ENCODE results near the gene LRRK1.

LRRK1 gene

DNA sequence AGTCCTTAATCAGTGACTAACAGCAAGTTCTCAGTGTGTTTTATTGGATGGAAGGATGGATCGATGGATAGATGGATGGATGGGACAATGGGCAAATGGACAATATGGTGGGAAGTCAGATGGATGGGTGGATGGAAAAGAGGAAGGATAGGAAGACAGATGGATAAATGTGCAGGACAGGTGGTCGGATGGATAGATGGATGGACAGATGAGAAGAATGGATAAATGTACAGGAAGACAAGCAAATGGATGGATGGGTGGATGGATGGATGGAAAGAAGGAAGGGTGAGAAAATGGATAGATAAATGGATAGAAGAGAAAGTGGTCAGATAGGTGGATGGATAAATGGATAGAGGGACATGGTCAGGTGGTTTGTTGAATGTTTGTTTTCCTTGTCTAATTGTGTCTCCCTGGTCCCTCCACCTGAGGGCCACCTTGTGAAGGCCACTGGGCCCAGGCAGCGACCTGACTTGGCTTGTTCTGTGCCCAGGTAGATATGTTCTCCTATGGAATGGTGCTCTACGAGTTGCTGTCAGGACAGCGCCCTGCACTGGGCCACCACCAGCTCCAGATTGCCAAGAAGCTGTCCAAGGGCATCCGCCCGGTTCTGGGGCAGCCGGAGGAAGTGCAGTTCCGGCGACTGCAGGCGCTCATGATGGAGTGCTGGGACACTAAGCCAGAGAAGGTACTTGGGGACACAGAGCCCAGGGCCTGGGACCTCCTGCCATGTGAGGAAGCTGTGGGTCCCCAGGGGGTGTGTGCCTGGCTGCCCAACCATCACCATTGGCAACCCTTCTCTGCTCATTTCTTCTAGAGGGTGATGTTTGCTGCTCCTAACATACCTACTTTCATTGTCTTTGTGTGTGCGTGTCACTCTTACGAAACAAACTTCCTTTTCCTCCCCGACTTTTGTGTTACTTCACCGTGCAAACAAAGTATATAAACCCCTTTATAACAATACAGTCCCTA is 137.5 kb downstream of the LRRK1 start:
- no peak for DNase-seq (ENCODE audit: low read depth in 2 of 2)

DNA sequence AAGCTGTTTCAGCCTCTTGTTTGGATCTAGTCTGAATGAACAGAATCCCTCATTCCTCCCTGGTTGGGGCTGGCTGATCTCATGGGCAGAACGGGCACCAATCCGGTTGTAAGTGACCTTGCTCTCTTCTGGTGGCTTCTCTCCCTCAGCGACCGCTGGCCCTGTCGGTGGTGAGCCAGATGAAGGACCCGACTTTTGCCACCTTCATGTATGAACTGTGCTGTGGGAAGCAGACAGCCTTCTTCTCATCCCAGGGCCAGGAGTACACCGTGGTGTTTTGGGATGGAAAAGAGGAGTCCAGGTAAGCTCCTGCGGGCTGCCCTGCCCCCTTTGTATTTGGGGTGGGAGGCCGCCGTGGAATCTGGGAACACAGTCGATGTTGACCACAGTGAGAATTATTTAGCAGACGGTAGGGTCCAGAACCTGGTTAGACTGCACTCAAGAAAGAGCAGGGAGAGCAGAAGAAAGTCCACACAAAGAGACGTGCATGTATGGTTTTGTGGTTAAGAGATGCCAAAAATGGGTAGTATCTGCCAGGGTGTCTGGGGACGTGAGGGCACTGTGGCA is 138.8 kb downstream of the LRRK1 start:
- DNase-seq (ENCODE audit: low read depth in 2 of 2) = no peak

DNA sequence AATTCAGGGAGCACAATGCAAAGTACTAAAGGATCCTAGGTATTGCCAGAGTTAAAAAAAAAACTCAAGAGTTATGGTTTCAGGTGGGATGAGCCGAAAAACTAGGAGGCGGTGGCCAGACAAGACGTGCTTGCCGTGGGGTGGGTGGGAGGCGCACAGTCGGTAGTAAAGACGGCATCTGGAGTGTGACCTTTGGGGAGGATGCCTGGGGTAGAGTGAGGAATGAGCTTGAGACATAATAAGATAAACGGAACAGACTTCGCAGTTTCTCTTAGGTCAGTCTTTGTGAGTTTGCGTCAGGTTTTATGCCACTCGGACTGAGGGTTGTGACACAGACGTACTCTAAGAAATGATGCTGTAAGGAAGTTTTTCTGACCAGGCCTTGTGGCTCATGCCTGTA is 139.6 kb downstream of the LRRK1 start:
- DNase-seq (ENCODE audit: low read depth in 2 of 2) = no peak

DNA sequence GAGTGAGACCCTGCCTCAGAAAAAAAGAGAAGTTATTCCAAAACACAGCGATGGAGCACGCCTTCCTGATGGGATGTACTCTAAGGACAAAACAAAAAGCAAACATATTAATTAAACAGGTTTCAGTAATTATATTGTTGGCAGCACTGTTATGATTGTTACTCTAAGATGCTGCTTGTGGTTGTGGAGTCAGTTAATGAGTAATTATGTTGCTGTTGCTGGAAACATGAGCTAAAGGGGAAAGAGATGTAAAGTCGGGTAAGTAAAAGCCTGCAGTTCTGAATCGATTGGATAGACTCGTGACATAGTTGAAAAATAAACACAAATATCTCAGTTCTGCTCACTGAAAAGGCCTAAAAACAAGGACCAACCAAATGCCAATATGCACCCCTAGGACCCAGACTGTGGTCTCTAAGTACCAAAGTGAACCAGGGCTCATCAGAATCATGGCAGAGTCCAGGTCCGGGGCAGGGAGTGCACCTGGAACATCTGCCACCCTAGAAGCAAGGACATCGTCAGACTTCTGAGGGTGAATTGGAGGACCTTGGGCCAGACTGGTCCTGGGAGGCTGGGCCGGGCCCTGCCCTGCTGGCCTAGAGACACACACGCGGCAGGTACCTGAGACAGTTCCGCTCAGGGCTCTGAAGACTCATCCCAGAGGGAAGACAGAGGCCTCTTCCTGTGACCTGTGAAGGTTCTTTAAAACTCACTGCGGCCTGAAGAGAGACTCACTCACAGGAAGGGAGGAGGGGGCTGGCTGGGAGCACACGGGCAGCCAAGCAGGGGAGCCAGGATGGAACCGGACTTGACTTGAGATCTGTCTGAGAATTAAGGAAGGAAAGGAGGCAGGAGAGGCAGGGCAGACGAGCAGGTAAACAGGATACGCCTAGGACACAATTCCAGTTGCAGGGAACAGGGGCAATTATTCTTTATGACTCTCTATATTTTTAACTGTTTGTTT is 140.5 kb downstream of the LRRK1 start:
- DNase-seq (ENCODE audit: low read depth in 2 of 2) = no peak

DNA sequence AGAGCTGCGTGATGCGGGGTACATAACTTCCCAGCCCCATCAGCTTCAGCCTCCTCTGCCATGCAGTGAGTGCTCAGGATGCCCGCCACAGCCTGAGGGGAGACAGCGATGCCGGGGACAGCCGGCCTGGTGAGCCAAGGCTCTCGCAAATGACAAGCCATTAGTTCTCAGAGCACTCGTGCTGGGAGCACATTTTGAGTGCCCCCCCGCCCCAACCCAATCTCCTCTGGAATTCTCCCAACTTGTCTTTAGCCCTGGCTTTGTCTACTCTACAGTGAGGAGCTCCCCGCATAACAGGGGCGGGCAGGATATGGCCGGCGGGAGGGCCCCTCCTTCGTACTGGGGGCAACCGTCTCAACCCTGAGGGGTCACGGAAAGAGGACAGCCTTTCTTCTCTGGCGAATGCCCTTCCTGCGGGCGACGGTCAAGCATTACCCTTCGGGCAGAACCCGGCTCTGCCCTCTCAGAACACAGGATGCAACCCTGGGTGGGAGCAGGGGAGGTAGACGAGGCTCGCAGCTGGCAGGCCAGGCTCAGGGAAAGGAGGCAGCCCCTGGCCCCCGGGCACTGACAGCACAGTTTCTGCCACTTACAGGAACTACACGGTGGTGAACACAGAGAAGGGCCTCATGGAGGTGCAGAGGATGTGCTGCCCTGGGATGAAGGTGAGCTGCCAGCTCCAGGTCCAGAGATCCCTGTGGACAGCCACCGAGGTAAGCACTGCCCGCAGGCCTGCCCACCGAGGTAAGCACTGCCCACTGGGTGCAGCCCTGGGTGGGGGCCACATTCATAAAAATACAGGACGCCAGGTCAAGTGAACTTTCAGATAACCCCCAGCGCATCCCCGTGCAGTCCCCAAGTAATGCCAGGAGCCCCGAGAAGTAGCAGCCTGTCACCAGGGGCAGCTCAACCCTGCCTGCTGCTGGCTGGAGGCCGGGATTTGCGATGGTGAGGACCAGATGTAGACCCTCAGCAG is 141.7 kb downstream of the LRRK1 start:
- DNase-seq (ENCODE audit: low read depth in 2 of 2) = no peak

DNA sequence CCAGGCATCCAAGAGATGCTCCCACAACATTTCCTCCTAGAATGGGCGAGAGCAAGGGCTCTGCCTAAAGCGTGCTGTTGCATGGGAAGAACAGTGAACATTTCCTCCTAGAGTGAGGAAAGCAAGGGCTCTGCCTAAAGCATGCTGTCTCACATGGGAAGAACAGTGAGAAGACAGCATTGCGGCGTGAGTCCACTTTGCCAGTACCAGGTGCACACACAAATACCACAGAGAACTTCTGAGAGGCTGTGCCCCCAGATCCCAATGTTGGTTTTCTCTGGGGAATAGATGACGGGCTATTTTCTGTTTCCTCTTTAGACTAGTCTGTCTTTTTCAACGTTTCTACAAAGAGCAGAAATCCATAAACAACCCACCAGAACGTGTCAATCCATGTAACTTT is 142.9 kb downstream of the LRRK1 start:
- DNase-seq (ENCODE audit: low read depth in 2 of 2) = no peak

DNA sequence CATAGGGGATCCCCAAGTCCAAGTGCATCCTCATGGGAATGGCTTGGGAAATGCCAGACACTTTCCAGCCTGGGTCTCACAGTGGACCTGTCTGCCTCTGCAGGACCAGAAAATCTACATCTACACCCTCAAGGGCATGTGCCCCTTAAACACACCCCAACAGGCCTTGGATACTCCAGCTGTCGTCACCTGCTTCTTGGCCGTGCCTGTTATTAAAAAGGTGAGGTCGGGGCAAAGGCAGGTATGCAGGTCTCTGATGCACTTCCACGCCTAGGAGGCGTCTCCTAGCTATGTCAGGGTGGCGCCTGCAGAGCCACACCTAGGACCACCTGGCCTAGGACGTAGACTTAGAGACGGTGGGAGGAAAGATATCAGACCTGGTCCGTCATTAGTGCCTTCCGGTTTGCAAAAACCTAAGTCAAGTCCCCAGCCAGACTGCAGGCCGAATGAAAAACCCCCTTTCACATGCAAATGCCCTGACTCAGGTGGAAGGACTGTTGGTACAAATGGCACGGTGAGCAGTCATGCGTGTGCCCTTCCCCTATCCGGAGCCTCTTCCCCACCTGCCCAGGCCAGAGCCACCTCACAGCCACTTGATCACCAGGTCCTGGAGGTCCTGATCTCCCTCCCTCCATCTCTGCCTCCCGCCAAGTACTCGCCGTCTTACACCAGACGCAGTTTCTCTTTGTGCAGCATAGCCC is 143.5 kb downstream of the LRRK1 start:
- no peak for DNase-seq (ENCODE audit: low read depth in 2 of 2)

DNA sequence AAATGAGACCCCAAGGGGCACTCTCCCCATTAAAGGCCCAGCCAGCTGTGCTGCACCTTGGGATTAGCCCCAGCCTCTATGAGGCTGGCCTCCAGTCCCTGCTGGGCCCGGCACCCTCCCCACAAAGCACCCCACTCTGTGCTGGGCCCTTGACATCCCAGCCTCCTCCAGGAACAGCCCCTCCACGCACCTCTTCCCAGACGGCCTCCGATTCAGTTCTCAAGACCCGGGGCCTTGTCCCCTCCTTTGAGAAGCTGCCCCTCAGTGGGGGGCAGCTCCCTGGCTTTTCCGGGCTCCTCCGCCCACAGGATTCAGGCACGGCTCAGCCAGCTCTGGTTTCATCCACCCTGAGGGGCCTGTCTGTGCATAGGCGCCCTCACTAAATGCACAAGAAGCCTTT is 144.1 kb downstream of the LRRK1 start:
- no peak for DNase-seq (ENCODE audit: low read depth in 2 of 2)

DNA sequence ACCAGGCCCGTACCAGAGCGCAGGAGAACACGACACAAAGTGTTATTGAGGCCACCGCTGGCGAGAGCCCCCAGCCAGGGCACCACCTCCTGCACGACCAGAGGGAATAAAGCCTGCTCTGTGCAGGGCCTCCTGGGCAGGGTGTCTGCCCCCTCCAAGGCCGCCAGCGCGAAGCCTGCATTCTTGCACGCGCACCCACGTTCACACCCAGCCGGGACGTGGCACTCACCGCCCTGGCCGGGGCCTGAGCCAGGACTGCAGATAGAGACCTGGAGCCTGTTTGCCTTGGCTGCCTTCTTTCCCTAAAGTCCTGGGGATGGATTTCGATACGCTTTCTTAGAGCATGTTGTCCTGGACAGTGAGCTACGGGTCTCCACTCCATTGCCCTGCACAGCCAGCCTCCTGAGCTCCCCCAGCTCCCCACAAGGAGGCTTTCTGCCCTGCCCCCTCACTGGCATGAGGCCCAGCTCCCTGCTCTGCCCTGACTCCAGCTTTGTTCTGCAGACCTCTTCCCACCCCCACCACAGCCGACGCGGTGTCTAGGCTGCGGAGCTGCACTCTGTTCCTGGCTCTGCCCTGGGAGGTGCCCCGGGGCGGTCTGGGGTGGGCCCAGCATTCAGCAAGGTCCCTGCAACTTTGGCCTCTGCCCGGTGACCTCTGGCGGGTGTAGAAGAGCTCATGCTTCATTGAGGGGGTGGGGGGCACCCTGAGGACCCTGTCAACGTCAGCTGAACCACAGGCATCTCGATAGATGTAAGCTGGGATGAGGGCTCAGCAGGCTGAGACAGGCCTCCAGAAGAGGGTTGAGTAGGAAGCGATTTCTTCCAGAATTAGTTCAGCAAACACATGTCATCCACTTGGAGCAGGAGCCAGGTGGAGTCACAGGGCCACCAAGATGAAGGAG is 145.0 kb downstream of the LRRK1 start:
- DNase-seq (ENCODE audit: low read depth in 2 of 2) = no peak

DNA sequence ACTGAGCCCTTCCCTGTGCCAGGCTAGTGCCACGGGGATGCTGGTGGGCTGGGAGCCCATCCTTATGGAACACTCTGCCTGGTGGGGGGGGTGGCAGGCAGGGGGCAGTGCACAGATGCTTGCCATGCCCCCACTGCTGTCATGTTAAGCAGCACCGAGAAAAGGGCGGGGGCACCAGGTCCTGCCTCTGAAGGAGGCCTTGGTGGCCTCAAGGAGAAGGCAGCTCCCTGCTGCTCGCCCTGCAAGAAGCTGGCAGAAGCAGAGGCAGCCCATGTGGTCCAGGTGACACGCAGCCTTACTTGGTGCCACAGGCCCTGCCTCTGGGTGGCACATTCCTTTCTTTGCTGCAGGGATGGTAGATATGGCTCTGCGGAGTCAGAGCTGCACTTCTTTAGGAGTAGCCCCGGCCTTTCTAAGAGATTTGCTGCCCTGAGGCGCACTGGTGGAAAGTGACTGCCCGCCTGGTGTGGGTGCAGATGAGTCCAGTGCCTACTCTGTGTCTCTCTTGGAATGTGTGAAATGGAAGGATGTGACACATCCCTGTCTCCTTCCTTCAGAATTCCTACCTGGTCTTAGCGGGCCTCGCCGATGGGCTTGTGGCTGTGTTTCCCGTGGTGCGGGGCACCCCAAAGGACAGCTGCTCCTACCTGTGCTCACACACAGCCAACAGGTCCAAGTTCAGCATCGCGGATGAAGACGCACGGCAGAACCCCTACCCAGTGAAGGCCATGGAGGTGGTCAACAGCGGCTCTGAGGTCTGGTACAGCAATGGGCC is 145.8 kb downstream of the LRRK1 start:
- DNase-seq (ENCODE audit: low read depth in 2 of 2) = no peak

DNA sequence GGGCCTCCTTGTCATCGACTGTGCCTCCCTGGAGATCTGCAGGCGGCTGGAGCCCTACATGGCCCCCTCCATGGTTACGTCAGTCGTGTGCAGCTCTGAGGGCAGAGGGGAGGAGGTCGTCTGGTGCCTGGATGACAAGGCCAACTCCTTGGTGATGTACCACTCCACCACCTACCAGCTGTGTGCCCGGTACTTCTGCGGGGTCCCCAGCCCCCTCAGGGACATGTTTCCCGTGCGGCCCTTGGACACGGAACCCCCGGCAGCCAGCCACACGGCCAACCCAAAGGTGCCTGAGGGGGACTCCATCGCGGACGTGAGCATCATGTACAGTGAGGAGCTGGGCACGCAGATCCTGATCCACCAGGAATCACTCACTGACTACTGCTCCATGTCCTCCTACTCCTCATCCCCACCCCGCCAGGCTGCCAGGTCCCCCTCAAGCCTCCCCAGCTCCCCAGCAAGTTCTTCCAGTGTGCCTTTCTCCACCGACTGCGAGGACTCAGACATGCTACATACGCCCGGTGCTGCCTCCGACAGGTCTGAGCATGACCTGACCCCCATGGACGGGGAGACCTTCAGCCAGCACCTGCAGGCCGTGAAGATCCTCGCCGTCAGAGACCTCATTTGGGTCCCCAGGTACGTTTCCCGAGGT is 146.5 kb downstream of the LRRK1 start:
- no peak for DNase-seq (ENCODE audit: low read depth in 2 of 2)

DNA sequence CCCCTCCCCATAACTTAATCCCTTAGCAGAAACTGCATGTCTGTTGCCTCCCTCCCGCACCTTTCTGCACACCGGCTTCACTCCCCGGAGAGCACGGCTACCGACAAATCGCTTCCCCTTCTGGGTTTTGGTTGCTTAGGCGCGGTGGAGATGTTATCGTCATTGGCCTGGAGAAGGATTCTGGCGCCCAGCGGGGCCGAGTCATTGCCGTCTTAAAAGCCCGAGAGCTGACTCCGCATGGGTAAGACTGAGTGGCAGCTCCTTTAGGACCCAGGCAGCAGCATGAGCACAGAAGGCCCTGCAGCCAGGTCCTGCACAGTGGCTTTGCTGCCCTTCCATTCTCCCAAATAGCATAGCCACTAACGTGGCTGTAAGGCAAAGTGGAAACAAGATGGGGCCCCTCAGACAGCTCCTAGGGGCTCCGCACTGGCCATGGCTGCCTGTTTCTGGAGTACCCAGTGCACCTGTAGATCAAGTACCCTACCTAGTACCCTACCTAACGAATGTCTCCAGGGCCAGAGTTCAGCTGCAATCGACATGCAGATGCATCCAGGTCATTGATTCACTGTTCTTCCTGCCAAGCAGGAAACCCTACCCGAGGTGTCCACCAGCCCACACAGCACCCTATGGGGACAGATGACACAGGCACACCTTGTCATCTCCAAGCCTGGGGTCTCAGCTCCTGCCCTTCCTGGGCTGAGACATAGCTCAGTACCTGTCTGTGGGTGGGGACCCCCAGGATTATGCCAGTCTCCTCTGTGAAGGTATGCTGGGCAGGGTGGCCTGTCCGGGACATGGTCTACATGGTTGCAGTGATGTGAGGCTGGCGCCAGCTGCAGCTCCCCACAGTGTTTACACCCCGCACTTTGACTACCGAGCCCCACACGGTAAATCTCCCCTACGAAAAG is 147.6 kb downstream of the LRRK1 start:
- DNase-seq (ENCODE audit: low read depth in 2 of 2) = no peak

DNA sequence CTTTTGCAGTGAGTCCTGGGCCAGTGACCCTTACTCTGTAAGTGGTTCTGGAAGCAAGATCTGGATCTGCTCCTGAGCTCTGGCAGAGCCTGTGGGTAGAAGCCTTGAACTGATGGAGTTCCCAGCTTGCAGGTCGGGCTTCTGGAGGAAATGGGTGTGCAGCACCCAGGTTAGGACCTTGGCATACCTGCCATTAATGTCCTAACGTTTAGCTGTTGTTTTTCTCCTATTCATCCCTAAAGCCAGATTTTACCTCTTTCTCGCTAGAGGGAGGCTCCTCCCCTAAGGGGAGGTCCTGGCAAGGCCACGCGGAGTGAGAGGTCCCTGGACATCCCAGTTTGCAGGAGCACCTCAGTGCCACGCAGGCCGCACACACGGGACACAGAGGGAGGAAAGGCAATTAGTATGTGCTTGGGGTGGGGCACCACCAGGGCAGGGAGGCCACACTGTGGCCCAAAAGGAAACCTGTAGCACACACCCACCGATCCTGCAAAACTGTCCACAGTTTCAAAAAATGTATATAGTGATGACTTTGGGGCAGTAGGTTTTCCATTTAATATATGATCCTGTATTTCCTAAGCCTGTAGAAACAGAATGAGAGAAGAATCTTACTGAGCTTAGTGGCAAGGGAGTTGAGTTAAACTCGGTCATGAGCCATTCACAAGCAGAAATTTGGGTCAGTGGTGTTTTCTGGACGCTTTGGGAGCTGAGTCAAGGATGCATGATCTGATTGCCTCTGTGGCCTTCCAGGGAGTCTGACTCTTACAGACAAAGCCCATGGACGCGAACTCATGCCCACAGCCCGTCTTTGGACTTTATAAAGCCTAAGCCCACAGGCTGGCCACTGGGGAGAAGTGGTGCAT is 148.7 kb downstream of the LRRK1 start:
- no peak for DNase-seq (ENCODE audit: low read depth in 2 of 2)

DNA sequence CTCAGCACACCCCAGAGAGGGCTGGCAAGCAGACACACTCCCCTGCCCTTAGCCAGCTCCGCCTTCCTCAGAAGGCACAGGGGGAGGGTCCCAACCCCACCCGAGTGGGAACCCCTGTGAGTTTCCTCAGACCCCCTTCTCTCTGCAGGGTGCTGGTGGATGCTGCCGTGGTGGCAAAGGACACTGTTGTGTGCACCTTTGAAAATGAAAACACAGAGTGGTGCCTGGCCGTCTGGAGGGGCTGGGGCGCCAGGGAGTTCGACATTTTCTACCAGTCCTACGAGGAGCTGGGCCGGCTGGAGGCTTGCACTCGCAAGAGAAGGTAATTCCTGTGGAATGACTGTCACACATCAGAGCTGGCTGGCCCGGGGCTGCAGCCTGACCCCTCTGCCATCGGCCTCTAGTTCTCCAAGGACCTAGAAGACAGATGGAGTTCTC is 149.4 kb downstream of the LRRK1 start:
- DNase-seq (ENCODE audit: low read depth in 2 of 2) = no peak

DNA sequence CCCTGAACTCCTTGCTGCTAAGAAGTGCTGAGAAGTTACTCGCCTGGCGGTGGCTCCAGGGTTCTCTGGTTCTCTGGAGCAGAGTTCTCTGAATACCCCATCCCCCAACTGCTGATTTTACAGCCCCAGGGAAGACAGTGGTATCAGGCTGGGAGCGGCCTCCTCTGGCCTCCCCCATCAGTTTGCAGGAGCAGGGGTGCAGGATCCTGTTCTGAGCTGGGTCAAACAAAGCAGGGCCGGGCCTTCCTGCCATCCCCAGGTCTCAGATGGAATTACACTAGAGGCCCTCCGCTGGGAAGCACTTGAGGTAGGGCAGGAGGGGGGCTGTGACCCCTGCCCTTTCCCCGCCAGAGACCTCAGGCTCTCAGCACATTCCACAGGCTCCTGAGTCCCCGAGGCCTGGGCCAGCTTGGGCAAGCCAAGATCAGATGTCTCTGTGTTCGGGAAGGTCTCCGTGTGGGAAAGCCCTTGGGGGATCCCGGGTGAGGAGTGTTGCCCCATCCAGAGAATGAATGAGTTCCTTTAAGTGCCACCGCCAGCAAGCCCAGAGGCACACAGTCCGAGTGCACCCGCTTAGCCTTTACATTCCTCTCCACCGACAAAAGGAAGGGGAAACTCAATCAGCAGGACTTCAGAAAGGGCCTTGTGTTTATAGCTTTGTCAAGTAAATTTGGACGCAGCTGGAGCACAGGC is 149.9 kb downstream of the LRRK1 start:
- DNase-seq (ENCODE audit: low read depth in 2 of 2) = no peak
